ENCODE measurements around the gene STMND1. TPM values are rescaled to one million over a fixed set of nuclear protein-coding genes. Genes with fewer than 3 reads are reported as not detected.

The STMND1 gene
- total and polyA plus RNA-seq, 7 donors: not detected

DNA sequence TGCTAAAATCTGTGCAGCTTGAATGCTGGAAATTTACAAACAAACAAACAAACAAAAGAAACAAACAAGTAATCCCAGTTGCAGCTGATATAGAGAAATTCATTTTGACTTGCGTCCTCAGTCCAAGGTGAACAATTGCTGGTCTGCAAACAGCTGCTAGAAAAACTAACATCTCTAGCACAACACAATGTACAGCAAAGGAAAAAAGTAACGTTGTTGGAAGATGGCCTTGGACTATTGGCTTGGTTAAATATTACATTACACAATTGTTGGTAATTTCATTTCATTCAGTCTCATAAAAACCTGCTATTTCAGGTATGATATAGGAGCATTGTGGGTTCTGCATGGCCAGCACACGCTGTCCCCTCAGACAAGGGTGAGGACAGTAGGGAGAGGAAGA, 50.0 kb downstream of the STMND1 start:
- DNase-seq (no peak), ATAC-seq (no peak)
- intact Hi-C loops (cut with DNase I): loop anchor here in 1 of 2 donors (10.0 kb wide), 1 partner anchor 973 kb away; the partner anchor contains the start of gene NHLRC1
- H3K4me3 ChIP-seq: no peak overlapping the region
- 78 to 84% (median 80%) methylated on average over 3 of the region's 3 CpGs for WGBS, 3 donors
- TF ChIP-seq, protein P1, sequence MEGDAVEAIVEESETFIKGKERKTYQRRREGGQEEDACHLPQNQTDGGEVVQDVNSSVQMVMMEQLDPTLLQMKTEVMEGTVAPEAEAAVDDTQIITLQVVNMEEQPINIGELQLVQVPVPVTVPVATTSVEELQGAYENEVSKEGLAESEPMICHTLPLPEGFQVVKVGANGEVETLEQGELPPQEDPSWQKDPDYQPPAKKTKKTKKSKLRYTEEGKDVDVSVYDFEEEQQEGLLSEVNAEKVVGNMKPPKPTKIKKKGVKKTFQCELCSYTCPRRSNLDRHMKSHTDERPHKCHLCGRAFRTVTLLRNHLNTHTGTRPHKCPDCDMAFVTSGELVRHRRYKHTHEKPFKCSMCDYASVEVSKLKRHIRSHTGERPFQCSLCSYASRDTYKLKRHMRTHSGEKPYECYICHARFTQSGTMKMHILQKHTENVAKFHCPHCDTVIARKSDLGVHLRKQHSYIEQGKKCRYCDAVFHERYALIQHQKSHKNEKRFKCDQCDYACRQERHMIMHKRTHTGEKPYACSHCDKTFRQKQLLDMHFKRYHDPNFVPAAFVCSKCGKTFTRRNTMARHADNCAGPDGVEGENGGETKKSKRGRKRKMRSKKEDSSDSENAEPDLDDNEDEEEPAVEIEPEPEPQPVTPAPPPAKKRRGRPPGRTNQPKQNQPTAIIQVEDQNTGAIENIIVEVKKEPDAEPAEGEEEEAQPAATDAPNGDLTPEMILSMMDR (IDR thresholded peaks at IDR 0.05): no peak
- H3K27ac ChIP-seq: no peak overlapping the region
- no peaks in the 10 kb centered on the region for H3K4me1 ChIP-seq
- no peaks in the 10 kb centered on the region for H3K9me3 ChIP-seq
- no peaks in the 10 kb centered on the region for H3K27me3 ChIP-seq (ENCODE audit: insufficient read depth in 3 of 3, low read length in 2 of 3)
- no peaks in the 10 kb centered on the region for H3K36me3 ChIP-seq (ENCODE audit: insufficient read depth in 1 of 2, low read depth in 1 of 2)

DNA sequence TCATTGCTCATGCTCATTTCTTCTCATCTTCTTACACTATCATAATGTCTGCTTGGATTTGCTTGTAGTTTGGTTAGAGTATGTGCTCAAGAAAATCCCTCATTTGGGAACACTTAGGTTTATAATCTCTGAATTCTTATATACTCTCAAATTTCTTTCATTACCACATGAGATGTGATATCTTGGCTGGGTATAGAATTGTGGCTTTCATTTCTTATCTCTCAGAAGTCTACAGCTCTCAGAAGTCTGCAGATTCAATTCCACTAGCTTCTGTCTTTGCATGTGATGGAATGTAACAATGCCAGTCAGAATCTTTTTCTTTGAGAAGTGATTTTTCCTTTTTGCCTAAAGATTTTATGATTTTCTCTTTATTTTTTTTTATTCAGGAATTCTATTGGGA, 50.9 kb downstream of the STMND1 start:
- ATAC-seq (no peak), DNase-seq (no peak)
- TF ChIP-seq, protein P1 (IDR thresholded peaks at IDR 0.05): no peak
- Histone ChIP-seq H3K4me1 (no peaks in the 10 kb centered on the region), H3K4me3 (no peak overlapping the region), H3K27me3 (ENCODE audit: insufficient read depth in 3 of 3, low read length in 2 of 3) (no peaks in the 10 kb centered on the region), H3K27ac (no peak overlapping the region), H3K9me3 (no peaks in the 10 kb centered on the region), H3K36me3 (ENCODE audit: insufficient read depth in 1 of 2, low read depth in 1 of 2) (no peaks in the 10 kb centered on the region)
- intact Hi-C loops (cut with DNase I): loop anchor here in 1 of 2 donors (10.0 kb wide), 1 partner anchor 972 kb away; the partner anchor contains the start of gene NHLRC1

DNA sequence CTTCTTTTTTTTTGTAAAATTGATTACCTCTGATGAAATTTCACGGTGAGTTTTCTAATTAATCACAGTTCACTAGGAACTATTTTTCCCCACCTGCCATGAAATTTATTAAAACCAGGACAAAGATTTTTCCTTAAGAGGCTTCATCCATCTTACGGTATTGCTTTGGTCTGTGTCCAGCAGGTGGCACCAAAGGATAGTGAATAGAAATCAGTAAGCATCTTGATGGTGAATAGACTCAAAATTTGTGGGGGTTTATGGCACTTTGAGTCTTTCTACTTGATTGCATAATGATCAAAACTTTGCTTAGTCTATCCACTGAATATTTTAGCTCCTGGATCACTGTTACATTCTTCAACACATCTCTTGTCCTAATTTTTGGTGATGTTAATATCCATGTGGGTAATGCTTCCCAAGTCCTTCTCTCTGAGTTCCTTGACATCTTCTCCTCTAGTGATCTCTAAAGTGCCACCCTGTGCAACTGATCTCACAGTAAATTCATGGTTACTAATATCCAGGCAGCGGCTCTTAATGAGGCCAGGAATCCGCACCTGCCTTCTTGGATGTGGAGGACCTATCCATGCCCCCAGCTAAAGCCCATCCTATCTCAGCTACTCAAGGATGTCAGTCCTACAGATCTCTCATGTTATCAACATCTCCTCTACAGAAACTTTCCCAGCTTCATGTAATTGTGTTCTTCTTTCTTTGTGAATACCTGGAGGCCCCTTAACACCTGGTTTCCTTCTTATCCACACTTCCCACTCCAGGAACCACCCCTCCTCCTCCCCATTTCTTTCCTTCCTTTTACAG, 54.5 kb downstream of the STMND1 start:
- intact Hi-C loops (cut with DNase I): loop anchor here (1.0 to 10.0 kb wide), 5 partner anchors 426 to 968 kb away; partner anchors contain the start of gene NHLRC1 (in 1 of the 2)

DNA sequence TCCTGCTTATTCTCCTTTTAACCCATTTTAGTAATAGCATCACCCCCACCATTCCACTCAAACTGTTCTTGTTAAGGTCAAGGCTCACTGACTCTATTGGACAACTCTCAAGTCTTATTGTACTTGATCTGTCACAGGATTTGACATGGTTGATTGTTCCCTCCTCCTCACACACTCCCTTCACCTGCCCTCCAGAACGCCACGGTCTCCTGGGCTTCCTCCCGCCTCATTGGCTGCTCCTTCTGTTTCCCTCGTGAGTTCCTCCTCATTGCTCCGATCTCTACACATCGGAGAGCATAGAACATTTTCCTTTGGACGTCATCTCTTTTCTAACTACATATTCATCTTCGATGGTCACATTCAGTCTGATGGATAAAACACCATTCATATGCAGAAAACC, 55.1 kb downstream of the STMND1 start:
- no peak overlapping the region for H3K4me3 ChIP-seq
- no peaks in the 10 kb centered on the region for H3K36me3 ChIP-seq (ENCODE audit: insufficient read depth in 1 of 2, low read depth in 1 of 2)
- no peak overlapping the region for H3K27ac ChIP-seq
- intact Hi-C loops (cut with DNase I): loop anchor here (1.0 to 10.0 kb wide), 5 partner anchors 425 to 968 kb away; partner anchors contain the start of gene NHLRC1 (in 1 of the 2)
- WGBS, 3 donors: 84 to 87% (median 85%) methylated on average over 8 of the region's 8 CpGs
- H3K27me3 ChIP-seq (ENCODE audit: insufficient read depth in 3 of 3, low read length in 2 of 3): peaks cover 0 to 2% (median 0%) of the 10 kb centered on the region in 3 donors
- H3K9me3 ChIP-seq: no peaks in the 10 kb centered on the region
- DNase-seq (no peak), ATAC-seq (no peak)
- peaks cover 1% of the 10 kb centered on the region for H3K4me1 ChIP-seq
- TF ChIP-seq, protein P1 (IDR thresholded peaks at IDR 0.05): no peak

More for the DNA sequence above, 54.5 kb downstream of the STMND1 start:
- no peak overlapping the region for H3K27ac ChIP-seq
- peak in 1 of 2 donors; percentile 32 for DNase-seq
- peak; percentile 69 to 92 (median 76) for ATAC-seq
- no peaks in the 10 kb centered on the region for H3K36me3 ChIP-seq (ENCODE audit: insufficient read depth in 1 of 2, low read depth in 1 of 2)
- no peak overlapping the region for H3K4me3 ChIP-seq
- TF ChIP-seq, protein P1 (IDR thresholded peaks at IDR 0.05): peak; percentile 89
- H3K27me3 ChIP-seq (ENCODE audit: insufficient read depth in 3 of 3, low read length in 2 of 3): no peaks in the 10 kb centered on the region
- H3K4me1 ChIP-seq: no peaks in the 10 kb centered on the region
- WGBS, 3 donors: 34 to 41% (median 40%) methylated on average over 4 of the region's 4 CpGs
- H3K9me3 ChIP-seq: no peaks in the 10 kb centered on the region

Measured in psoas muscle (tissue), 8 donors.